Liver (tissue), 9 donors: ENCODE data around the gene LMOD3. TPM values are rescaled to one million over a fixed set of nuclear protein-coding genes. Genes with fewer than 3 reads are reported as not detected.

Source experiments
- DNase-seq: peaks from one replicate; pipeline ENCODE4 v3.0.0-alpha.2; 2017; ENCODE audit warnings: low spot score
- H3K27ac ChIP-seq, 2 donors: one replicate each; pipeline ENCODE4 v1.7.0; 2013; ENCODE audit warnings: inconsistent platforms in 2 of 2, low read length in 2 of 2, control low read depth in 1 of 2, low read depth in 1 of 2, mild to moderate bottlenecking in 1 of 2
- H3K27me3 ChIP-seq, 4 donors: one replicate each; pipeline versions ENCODE4 v1.6.1 to v1.7.0; 2013; ENCODE audit warnings: low read length in 3 of 4, inconsistent platforms in 1 of 4, mild to moderate bottlenecking in 1 of 4, moderate library complexity in 1 of 4; ENCODE audit not compliant: control insufficient read depth in 4 of 4, insufficient read depth in 4 of 4
- H3K36me3 ChIP-seq, 4 donors: one replicate each; pipeline versions ENCODE4 v1.6.1 to v1.7.0; 2013; ENCODE audit warnings: low read length in 3 of 4, mild to moderate bottlenecking in 3 of 4, low read depth in 1 of 4, moderate library complexity in 1 of 4; ENCODE audit not compliant: control insufficient read depth in 4 of 4, insufficient read depth in 3 of 4
- H3K4me1 ChIP-seq, 4 donors: one replicate each; pipeline versions ENCODE4 v1.6.1 to v1.7.0; 2013; ENCODE audit warnings: low read length in 3 of 4, mild to moderate bottlenecking in 3 of 4, moderate library complexity in 1 of 4; ENCODE audit not compliant: control insufficient read depth in 4 of 4, insufficient read depth in 4 of 4
- H3K4me3 ChIP-seq, 3 donors: one replicate each; pipeline versions ENCODE4 v1.6.1 to v1.7.0; 2013; ENCODE audit warnings: low read length in 3 of 3, control low read depth in 1 of 3, low read depth in 1 of 3, mild to moderate bottlenecking in 1 of 3
- H3K9ac ChIP-seq, 2 donors: one replicate each; pipeline ENCODE4 v1.7.0; 2013; ENCODE audit warnings: low read length in 2 of 2, mild to moderate bottlenecking in 2 of 2, moderate library complexity in 2 of 2, control low read depth in 1 of 2, low read depth in 1 of 2
- H3K9me3 ChIP-seq, 4 donors: one replicate each; pipeline versions ENCODE4 v1.6.1 to v1.7.0; 2013; ENCODE audit warnings: low read length in 3 of 4; ENCODE audit not compliant: control insufficient read depth in 4 of 4
- EGR1 ChIP-seq, 2 donors: IDR thresholded peaks; 2 replicates each; pipeline ENCODE4 v1.6.1; 2016 to 2018; ENCODE audit warnings: antibody characterized with exemption in 2 of 2, low read depth in 2 of 2
- FOXA1 ChIP-seq: IDR thresholded peaks from 2 replicates; pipeline ENCODE4 v1.6.1; 2016; ENCODE audit warnings: antibody characterized with exemption
- FOXA2 ChIP-seq: IDR thresholded peaks from 2 replicates; pipeline ENCODE4 v1.6.1; 2016; ENCODE audit warnings: antibody characterized with exemption
- GABPA ChIP-seq, 2 donors: IDR thresholded peaks in 1 of 2; conservative IDR thresholded peaks in 1 of 2; 2 replicates each; pipeline ENCODE4 v1.6.1; 2016; ENCODE audit warnings: antibody characterized with exemption in 2 of 2, mild to moderate bottlenecking in 1 of 2, moderate library complexity in 1 of 2
- HNF4A ChIP-seq, 2 donors: conservative IDR thresholded peaks; 2 replicates each; pipeline ENCODE4 v1.6.1; 2016; ENCODE audit warnings: antibody characterized with exemption in 2 of 2, mild to moderate bottlenecking in 2 of 2
- HNF4G ChIP-seq: IDR thresholded peaks from 2 replicates; pipeline ENCODE4 v1.6.1; 2016; ENCODE audit warnings: antibody characterized with exemption
- JUND ChIP-seq, 2 donors: IDR thresholded peaks; 2 replicates each; pipeline ENCODE4 v1.6.1; 2016; ENCODE audit warnings: antibody characterized with exemption in 2 of 2
- NR2F2 ChIP-seq: IDR thresholded peaks from 2 replicates; pipeline ENCODE4 v1.6.1; 2016; ENCODE audit warnings: antibody characterized with exemption
- RAD21 ChIP-seq, 2 donors: IDR thresholded peaks; 2 replicates each; pipeline ENCODE4 v1.6.1; 2016; ENCODE audit warnings: antibody characterized with exemption in 2 of 2, mild to moderate bottlenecking in 2 of 2
- SP1 ChIP-seq: IDR thresholded peaks from 2 replicates; pipeline ENCODE4 v1.6.1; 2018; ENCODE audit warnings: antibody characterized with exemption, mild to moderate bottlenecking
- TAF1 ChIP-seq: conservative IDR thresholded peaks from 2 replicates; pipeline ENCODE4 v1.6.1; 2016; ENCODE audit warnings: antibody characterized with exemption, mild to moderate bottlenecking
- YY1 ChIP-seq: IDR thresholded peaks from 2 replicates; pipeline ENCODE4 v1.6.1; 2016; ENCODE audit warnings: antibody characterized with exemption, mild to moderate bottlenecking
- WGBS: extraction: QIAGEN DNeasy Blood & Tissue Kit; methylation state at CpG from one replicate; pipeline ENCODE4 v1.1.7; 2013; 5-methylcytosine and 5-hydroxymethylcytosine counted together
- polyA plus RNA-seq, 2 donors: library from polyadenylated mRNA; stranded (reverse) in 1 of 2; unstranded in 1 of 2; fragments of 200-250 nt in 1 of 2; fragments of >200 nt in 1 of 2; fragmentation: Nextera tagmentation in 1 of 2; extraction: Ambion mirVana in 1 of 2; gene quantifications; one replicate each; pipeline versions ENCODE4 v1.2.1 to v1.2.3, GENCODE V29; 2013 to 2015
- total RNA-seq, 2 donors: library from RNA; depleted of rRNA; stranded (reverse); fragments of >200 nt; gene quantifications; one replicate each; pipeline ENCODE4 v1.2.3, GENCODE V29; 2014
- TF ChIP-seq, protein P1 (sequence below): IDR thresholded peaks from 2 replicates; pipeline ENCODE4 v1.6.1; 2016; ENCODE audit warnings: antibody characterized with exemption
- TF ChIP-seq, protein P2 (sequence below): fragments of 150-350 bp; IDR thresholded peaks from 2 replicates; pipeline ENCODE4 v1.5.1; 2017; ENCODE audit warnings: improper control_type of control experiment, low read depth, low read length; ENCODE audit not compliant: missing input control
- TF ChIP-seq, protein P3 (sequence below): IDR thresholded peaks from 2 replicates; pipeline ENCODE4 v1.6.1; 2016; ENCODE audit warnings: antibody characterized with exemption
- TF ChIP-seq, protein P4 (sequence below): IDR thresholded peaks from 2 replicates; pipeline ENCODE4 v1.6.1; 2016; ENCODE audit warnings: antibody characterized with exemption
- TF ChIP-seq, protein P5 (sequence below): IDR thresholded peaks from 2 replicates; pipeline ENCODE4 v1.6.1; 2016; ENCODE audit warnings: antibody characterized with exemption, mild to moderate bottlenecking
- donor health status: healthy.
- donor health status: healthy.
- donor health status: healthy.
- donor health status: healthy.
- donor health status: healthy.

LMOD3 gene
- total and polyA plus RNA-seq, 4 donors = 0.02 to 0.04 TPM; not detected in 2

DNA sequence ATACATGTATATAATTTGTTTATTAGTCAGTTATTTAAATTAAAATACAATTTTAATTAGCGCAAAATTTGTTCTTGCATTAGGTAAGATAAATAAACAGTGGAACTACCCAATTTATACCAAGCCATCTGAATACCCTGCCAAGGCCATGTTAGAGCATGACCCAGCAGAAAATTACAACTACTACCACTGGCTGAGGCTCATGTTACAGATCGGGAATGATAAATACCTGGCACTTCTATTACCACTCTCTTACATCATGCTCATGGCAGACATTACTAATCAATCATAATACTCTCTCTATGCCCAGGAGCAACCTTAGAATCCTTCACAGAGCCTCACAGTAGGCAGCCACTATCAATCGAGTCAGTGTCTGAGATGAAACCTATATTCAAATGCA lies 21.2 kb upstream of the LMOD3 start:
- H3K27ac ChIP-seq = no peak overlapping the region
- no peak overlapping the region for H3K9ac ChIP-seq
- H3K27me3 ChIP-seq = peaks cover 0 to 3% (median under 1%) of the 10 kb centered on the region in 4 donors
- no peak overlapping the region for H3K4me3 ChIP-seq
- WGBS = 75% methylated on average over 3 of the region's 3 CpGs
- H3K36me3 ChIP-seq = no peaks in the 10 kb centered on the region
- no peak for DNase-seq
- H3K9me3 ChIP-seq = no peaks in the 10 kb centered on the region
- H3K4me1 ChIP-seq = no peaks in the 10 kb centered on the region
- TF ChIP-seq SP1 (no peak), HNF4A (conservative IDR thresholded peaks at IDR 0.05) (no peak), GABPA (IDR thresholded peaks at IDR 0.05 in 1 of 2, conservative IDR thresholded peaks at IDR 0.05 in 1 of 2) (no peak), EGR1 (IDR thresholded peaks at IDR 0.05; ENCODE audit: low read depth in 2 of 2) (no peak), NR2F2 (no peak), TAF1 (no peak), HNF4G (no peak), FOXA2 (no peak), FOXA1 (no peak), RAD21 (IDR thresholded peaks at IDR 0.05) (no peak)
- TF ChIP-seq, protein P1, sequence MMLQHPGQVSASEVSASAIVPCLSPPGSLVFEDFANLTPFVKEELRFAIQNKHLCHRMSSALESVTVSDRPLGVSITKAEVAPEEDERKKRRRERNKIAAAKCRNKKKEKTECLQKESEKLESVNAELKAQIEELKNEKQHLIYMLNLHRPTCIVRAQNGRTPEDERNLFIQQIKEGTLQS = no peak
- TF ChIP-seq, protein P2, sequence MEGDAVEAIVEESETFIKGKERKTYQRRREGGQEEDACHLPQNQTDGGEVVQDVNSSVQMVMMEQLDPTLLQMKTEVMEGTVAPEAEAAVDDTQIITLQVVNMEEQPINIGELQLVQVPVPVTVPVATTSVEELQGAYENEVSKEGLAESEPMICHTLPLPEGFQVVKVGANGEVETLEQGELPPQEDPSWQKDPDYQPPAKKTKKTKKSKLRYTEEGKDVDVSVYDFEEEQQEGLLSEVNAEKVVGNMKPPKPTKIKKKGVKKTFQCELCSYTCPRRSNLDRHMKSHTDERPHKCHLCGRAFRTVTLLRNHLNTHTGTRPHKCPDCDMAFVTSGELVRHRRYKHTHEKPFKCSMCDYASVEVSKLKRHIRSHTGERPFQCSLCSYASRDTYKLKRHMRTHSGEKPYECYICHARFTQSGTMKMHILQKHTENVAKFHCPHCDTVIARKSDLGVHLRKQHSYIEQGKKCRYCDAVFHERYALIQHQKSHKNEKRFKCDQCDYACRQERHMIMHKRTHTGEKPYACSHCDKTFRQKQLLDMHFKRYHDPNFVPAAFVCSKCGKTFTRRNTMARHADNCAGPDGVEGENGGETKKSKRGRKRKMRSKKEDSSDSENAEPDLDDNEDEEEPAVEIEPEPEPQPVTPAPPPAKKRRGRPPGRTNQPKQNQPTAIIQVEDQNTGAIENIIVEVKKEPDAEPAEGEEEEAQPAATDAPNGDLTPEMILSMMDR = no peak
- TF ChIP-seq, protein P3, sequence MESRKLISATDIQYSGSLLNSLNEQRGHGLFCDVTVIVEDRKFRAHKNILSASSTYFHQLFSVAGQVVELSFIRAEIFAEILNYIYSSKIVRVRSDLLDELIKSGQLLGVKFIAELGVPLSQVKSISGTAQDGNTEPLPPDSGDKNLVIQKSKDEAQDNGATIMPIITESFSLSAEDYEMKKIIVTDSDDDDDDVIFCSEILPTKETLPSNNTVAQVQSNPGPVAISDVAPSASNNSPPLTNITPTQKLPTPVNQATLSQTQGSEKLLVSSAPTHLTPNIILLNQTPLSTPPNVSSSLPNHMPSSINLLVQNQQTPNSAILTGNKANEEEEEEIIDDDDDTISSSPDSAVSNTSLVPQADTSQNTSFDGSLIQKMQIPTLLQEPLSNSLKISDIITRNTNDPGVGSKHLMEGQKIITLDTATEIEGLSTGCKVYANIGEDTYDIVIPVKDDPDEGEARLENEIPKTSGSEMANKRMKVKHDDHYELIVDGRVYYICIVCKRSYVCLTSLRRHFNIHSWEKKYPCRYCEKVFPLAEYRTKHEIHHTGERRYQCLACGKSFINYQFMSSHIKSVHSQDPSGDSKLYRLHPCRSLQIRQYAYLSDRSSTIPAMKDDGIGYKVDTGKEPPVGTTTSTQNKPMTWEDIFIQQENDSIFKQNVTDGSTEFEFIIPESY = no peak
- TF ChIP-seq, protein P4, sequence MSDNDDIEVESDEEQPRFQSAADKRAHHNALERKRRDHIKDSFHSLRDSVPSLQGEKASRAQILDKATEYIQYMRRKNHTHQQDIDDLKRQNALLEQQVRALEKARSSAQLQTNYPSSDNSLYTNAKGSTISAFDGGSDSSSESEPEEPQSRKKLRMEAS = no peak
- TF ChIP-seq, protein P5, sequence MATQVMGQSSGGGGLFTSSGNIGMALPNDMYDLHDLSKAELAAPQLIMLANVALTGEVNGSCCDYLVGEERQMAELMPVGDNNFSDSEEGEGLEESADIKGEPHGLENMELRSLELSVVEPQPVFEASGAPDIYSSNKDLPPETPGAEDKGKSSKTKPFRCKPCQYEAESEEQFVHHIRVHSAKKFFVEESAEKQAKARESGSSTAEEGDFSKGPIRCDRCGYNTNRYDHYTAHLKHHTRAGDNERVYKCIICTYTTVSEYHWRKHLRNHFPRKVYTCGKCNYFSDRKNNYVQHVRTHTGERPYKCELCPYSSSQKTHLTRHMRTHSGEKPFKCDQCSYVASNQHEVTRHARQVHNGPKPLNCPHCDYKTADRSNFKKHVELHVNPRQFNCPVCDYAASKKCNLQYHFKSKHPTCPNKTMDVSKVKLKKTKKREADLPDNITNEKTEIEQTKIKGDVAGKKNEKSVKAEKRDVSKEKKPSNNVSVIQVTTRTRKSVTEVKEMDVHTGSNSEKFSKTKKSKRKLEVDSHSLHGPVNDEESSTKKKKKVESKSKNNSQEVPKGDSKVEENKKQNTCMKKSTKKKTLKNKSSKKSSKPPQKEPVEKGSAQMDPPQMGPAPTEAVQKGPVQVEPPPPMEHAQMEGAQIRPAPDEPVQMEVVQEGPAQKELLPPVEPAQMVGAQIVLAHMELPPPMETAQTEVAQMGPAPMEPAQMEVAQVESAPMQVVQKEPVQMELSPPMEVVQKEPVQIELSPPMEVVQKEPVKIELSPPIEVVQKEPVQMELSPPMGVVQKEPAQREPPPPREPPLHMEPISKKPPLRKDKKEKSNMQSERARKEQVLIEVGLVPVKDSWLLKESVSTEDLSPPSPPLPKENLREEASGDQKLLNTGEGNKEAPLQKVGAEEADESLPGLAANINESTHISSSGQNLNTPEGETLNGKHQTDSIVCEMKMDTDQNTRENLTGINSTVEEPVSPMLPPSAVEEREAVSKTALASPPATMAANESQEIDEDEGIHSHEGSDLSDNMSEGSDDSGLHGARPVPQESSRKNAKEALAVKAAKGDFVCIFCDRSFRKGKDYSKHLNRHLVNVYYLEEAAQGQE = no peak

DNA sequence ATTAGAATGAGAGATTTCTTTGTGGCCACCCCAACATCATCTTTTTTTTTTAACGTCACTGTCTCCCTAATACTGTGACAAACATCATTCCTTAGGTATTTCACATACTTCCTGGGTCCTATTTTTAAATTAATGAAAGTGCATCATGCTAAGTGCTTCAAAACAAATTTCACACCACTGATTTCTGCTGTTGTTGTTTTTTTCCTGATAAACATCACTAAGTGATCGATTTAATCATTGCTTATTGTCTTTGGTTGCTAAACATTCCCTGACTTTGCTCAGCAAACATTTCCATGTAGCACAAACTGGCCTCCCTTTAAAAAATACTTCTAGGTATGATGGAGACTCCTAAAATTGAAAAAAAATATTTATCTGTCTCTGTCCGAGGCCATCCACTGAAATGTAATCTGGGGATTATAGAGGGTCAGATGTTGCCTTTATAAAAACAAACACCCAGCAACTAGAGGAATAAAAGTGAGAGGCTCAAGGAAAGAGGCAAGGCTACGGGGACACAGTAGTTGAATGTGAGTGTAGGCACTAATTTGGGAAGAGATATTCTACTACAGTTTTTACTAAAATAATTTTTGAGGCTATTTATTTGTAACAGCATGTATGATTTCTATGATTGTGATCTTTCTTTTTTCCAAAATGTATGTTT lies 20.5 kb upstream of the LMOD3 start:
- Histone ChIP-seq H3K36me3 (no peaks in the 10 kb centered on the region), H3K27me3 (peaks cover 0 to 3% (median under 1%) of the 10 kb centered on the region in 4 donors), H3K4me1 (no peaks in the 10 kb centered on the region), H3K4me3 (no peak overlapping the region), H3K9me3 (no peaks in the 10 kb centered on the region), H3K27ac (no peak overlapping the region), H3K9ac (no peak overlapping the region)
- DNase-seq = no peak
- 66% methylated on average over 4 of the region's 4 CpGs for WGBS
- TF ChIP-seq, protein P5 = no peak
- TF ChIP-seq, protein P3 = no peak
- no peak for TF ChIP-seq SP1
- TF ChIP-seq YY1 = no peak
- TF ChIP-seq RAD21 (IDR thresholded peaks at IDR 0.05) = no peak
- TF ChIP-seq JUND (IDR thresholded peaks at IDR 0.05) = no peak
